Body of pancreas (tissue), 4 donors: ENCODE measurements around the gene GRM4. TPM values are rescaled to one million over a fixed set of nuclear protein-coding genes. Genes with fewer than 3 reads are reported as not detected.
A peak's percentile ranks its signal among the peaks of the same experiment; 100 is the strongest.

Experiments used
- ATAC-seq: fragments of 150-250 bp; one replicate; pipeline ENCODE4 v1.9.1; 2016
- DNase-seq, 4 donors: peaks; one replicate each; pipeline ENCODE4 v3.0.0-alpha.2; 2019
- H3K27ac ChIP-seq, 4 donors: fragments of 200-600 bp; sonication (generic); 1 replicate in 3 of 4; 2 replicates in 1 of 4; pipeline versions ENCODE4 v1.5.1 to v1.6.1; 2016 to 2019; ENCODE audit warnings: mild to moderate bottlenecking in 1 of 4, mixed read lengths in 1 of 4, moderate library complexity in 1 of 4
- H3K27me3 ChIP-seq, 2 donors: fragments of 200-600 bp; sonication (generic); one replicate each; pipeline ENCODE4 v1.6.0; 2016; ENCODE audit warnings: mild to moderate bottlenecking in 1 of 2
- H3K36me3 ChIP-seq, 2 donors: fragments of 200-600 bp; sonication (generic); replicated peaks in 1 of 2; 2 replicates each; pipeline ENCODE4 v1.5.1; 2016; ENCODE audit warnings: low read depth in 2 of 2; ENCODE audit not compliant: insufficient read depth in 1 of 2
- H3K4me1 ChIP-seq: fragments of 200-600 bp; sonication (generic); one replicate; pipeline ENCODE4 v1.6.0; 2016
- H3K4me3 ChIP-seq, 2 donors: fragments of 200-600 bp; sonication (generic); 1 replicate in 1 of 2; 2 replicates in 1 of 2; pipeline ENCODE4 v1.5.1; 2016 to 2019
- H3K9me3 ChIP-seq, 3 donors: fragments of 200-600 bp; sonication (generic); 1 replicate in 2 of 3; 2 replicates in 1 of 3; pipeline ENCODE4 v1.5.1; 2016
- CTCF ChIP-seq, 7 experiments: fragments of 450-650 bp in 4 of 7; fragments of 200-600 bp in 3 of 7; sonication (generic) in 3 of 7; IDR thresholded peaks; one replicate each; pipeline ENCODE4 v1.5.1; 2016 to 2019; ENCODE audit warnings: antibody characterized with exemption in 7 of 7
- POLR2A ChIP-seq, 3 donors: fragments of 450-650 bp; IDR thresholded peaks; one replicate each; pipeline ENCODE4 v1.6.1; 2016; ENCODE audit warnings: antibody characterized with exemption in 3 of 3, mild to moderate bottlenecking in 2 of 3
- WGBS, 2 donors: methylation state at CpG; one replicate each; pipeline ENCODE4 v1.1.5; 2017; 5-methylcytosine and 5-hydroxymethylcytosine counted together
- intact Hi-C: fragments of 100-400 bp; cut with DNase I; formaldehyde crosslinking; loops from one replicate; pipeline ENCODE4 v1.15.1; 2023
- total RNA-seq, 2 donors: library from RNA; depleted of rRNA; stranded (reverse); fragments of >200 nt; gene quantifications; one replicate each; pipeline ENCODE4 v1.1.0, GENCODE V29; 2016

Gene GRM4
- total RNA-seq, 2 donors from 2014 or later, result 0.33 TPM; not detected in 1

GRCh38 chr6:34059136-34059731 lies 86.7 kb downstream of the GRM4 start:
- TF ChIP-seq CTCF (IDR thresholded peaks at IDR 0.05) (no peak), POLR2A (IDR thresholded peaks at IDR 0.05) (no peak)
- ATAC-seq (no peak), DNase-seq (no peak)
- peaks cover 4% of the 10 kb centered on the region for H3K4me1 ChIP-seq
- H3K9me3 ChIP-seq, result no peaks in the 10 kb centered on the region
- no peaks in the 10 kb centered on the region for H3K27me3 ChIP-seq
- no peaks in the 10 kb centered on the region for H3K36me3 ChIP-seq
- WGBS, 2 donors, result 77 to 80% methylated on average over 15 to 17 of the region's 17 CpGs
- intact Hi-C loops, result no loop called here
- H3K27ac ChIP-seq, result no peak overlapping the region
- no peak overlapping the region for H3K4me3 ChIP-seq

- intact Hi-C loops, result no loop called here
Measured at GRCh38 chr6:34057790-34058189, 88.1 kb downstream of the GRM4 start.

GRCh38 chr6:34057191-34057590 lies 88.7 kb downstream of the GRM4 start:
- Histone ChIP-seq H3K27ac (no peak overlapping the region), H3K9me3 (no peaks in the 10 kb centered on the region), H3K36me3 (no peaks in the 10 kb centered on the region), H3K4me1 (peaks cover 4% of the 10 kb centered on the region), H3K27me3 (no peaks in the 10 kb centered on the region), H3K4me3 (no peak overlapping the region)
- TF ChIP-seq CTCF (IDR thresholded peaks at IDR 0.05) (no peak), POLR2A (IDR thresholded peaks at IDR 0.05) (no peak)
- WGBS, 2 donors, result 86% methylated on average over 10 to 14 of the region's 16 CpGs
- DNase-seq, result no peak
- no peak for ATAC-seq
- intact Hi-C loops, result no loop called here

More at GRCh38 chr6:34057790-34058189, 88.1 kb downstream of the GRM4 start:
- no peak overlapping the region for H3K4me3 ChIP-seq
- 82 to 84% methylated on average over 6 of the region's 6 CpGs for WGBS, 2 donors
- ATAC-seq, result no peak
- H3K36me3 ChIP-seq, result no peaks in the 10 kb centered on the region
- DNase-seq, result no peak
- H3K27ac ChIP-seq, result no peak overlapping the region
- H3K4me1 ChIP-seq, result peaks cover 4% of the 10 kb centered on the region
- no peaks in the 10 kb centered on the region for H3K9me3 ChIP-seq
- no peak for TF ChIP-seq POLR2A (IDR thresholded peaks at IDR 0.05)
- H3K27me3 ChIP-seq, result no peaks in the 10 kb centered on the region

- TF ChIP-seq POLR2A (IDR thresholded peaks at IDR 0.05) (no peak), CTCF (IDR thresholded peaks at IDR 0.05) (no peak)
- H3K9me3 ChIP-seq, result no peaks in the 10 kb centered on the region
- H3K4me1 ChIP-seq, result peaks cover 4% of the 10 kb centered on the region
- intact Hi-C loops, result no loop called here
- peak; percentile 23 to 55 (median 40) for DNase-seq
- no peak overlapping the region for H3K27ac ChIP-seq
- H3K4me3 ChIP-seq, result no peak overlapping the region
- WGBS, 2 donors, result 37 to 58% methylated on average over 19 to 34 of the region's 36 CpGs
- H3K36me3 ChIP-seq, result no peaks in the 10 kb centered on the region
- no peaks in the 10 kb centered on the region for H3K27me3 ChIP-seq
- ATAC-seq, result peak; percentile 52
Measured at GRCh38 chr6:34056305-34057108, 89.4 kb downstream of the GRM4 start.

GRCh38 chr6:34055223-34055933 lies 90.5 kb downstream of the GRM4 start:
- intact Hi-C loops, result no loop called here
- no peaks in the 10 kb centered on the region for H3K27me3 ChIP-seq
- H3K36me3 ChIP-seq, result no peaks in the 10 kb centered on the region
- DNase-seq (peak; percentile 48 to 73 (median 54)), ATAC-seq (peak; percentile 59)
- WGBS, 2 donors, result 51 to 65% methylated on average over 10 to 18 of the region's 18 CpGs
- H3K9me3 ChIP-seq, result no peaks in the 10 kb centered on the region
- TF ChIP-seq CTCF (IDR thresholded peaks at IDR 0.05) (peak; percentile 52 to 75 (median 58)), POLR2A (IDR thresholded peaks at IDR 0.05) (no peak)
- H3K4me3 ChIP-seq, result no peak overlapping the region
- no peak overlapping the region for H3K27ac ChIP-seq
- peaks cover 4% of the 10 kb centered on the region for H3K4me1 ChIP-seq
